NCI-H774 (cell line): ENCODE measurements around the gene TUSC2.

Source experiments
- DNase-seq: peaks from one replicate; lab custom pipeline; 2025; lab: John Stamatoyannopoulos, UW

TUSC2 gene

GRCh38 chr3:50327943-50328691 is at the start of gene TUSC2:
Gene TUSC2 (minus strand): TSS chr3:50328223. CDS start chr3:50328099, 124 bp downstream.
- DNase-seq, result peak; percentile 88

GRCh38 chr3:50375258-50375931 is 47.4 kb upstream of the TUSC2 start:
- DNase-seq, result no peak

- no peak for DNase-seq
Measured at GRCh38 chr3:50374363-50375257, 46.6 kb upstream of the TUSC2 start.

- DNase-seq, result no peak
Measured at GRCh38 chr3:50373146-50374051, 45.4 kb upstream of the TUSC2 start.

- no peak for DNase-seq
Measured at GRCh38 chr3:50372349-50372748, 44.3 kb upstream of the TUSC2 start.

GRCh38 chr3:50371133-50371685 is 43.2 kb upstream of the TUSC2 start:
- no peak for DNase-seq

- no peak for DNase-seq
Measured at GRCh38 chr3:50370594-50370993, 42.6 kb upstream of the TUSC2 start.

GRCh38 chr3:50369012-50369670 is 41.1 kb upstream of the TUSC2 start:
- no peak for DNase-seq

GRCh38 chr3:50365842-50366220 is 37.8 kb upstream of the TUSC2 start:
- no peak for DNase-seq

- peak; percentile 61 for DNase-seq
Measured at GRCh38 chr3:50365080-50365841, 37.2 kb upstream of the TUSC2 start.

- DNase-seq, result no peak
Measured at GRCh38 chr3:50364573-50365079, 36.6 kb upstream of the TUSC2 start.

GRCh38 chr3:50359760-50360110 is 31.7 kb upstream of the TUSC2 start:
- no peak for DNase-seq

GRCh38 chr3:50358911-50359759 is 31.1 kb upstream of the TUSC2 start, which contains the start of gene TMEM115:
Gene TMEM115 (minus strand): TSS chr3:50359521. CDS start chr3:50359063, 458 bp downstream.
- DNase-seq, result peak; percentile 80

- no peak for DNase-seq
Measured at GRCh38 chr3:50358355-50358910, 30.4 kb upstream of the TUSC2 start.

GRCh38 chr3:50357481-50357880 is 29.5 kb upstream of the TUSC2 start:
- DNase-seq, result no peak

GRCh38 chr3:50356553-50356952 is 28.5 kb upstream of the TUSC2 start:
- no peak for DNase-seq

GRCh38 chr3:50355829-50356552 is 28.0 kb upstream of the TUSC2 start:
- no peak for DNase-seq

GRCh38 chr3:50354850-50355249 is 26.8 kb upstream of the TUSC2 start:
- no peak for DNase-seq
